CD4-positive, alpha-beta memory T cell (primary cell): ENCODE data around the gene RABL6. TPM values are rescaled to one million over a fixed set of nuclear protein-coding genes. Genes with fewer than 3 reads are reported as not detected.

Experiments used
- CTCF ChIA-PET: fragments of 350-600 bp; sonication (Branson Sonifier 250); formaldehyde crosslinking; loops from one replicate; lab custom pipeline; 2021; ENCODE audit warnings: inconsistent platforms; ENCODE audit not compliant: partially characterized antibody; lab: Charles Lee
- POLR2A ChIA-PET: fragments of 350-600 bp; sonication (Branson Sonifier 250); formaldehyde crosslinking; loops from one replicate; lab custom pipeline; 2021; ENCODE audit not compliant: partially characterized antibody; lab: Charles Lee
- DNase-seq, 5 donors: peaks; one replicate each; pipeline versions ENCODE4 v3.0.0 to v3.0.0-alpha.2; 2020 to 2022; ENCODE audit warnings: mixed read lengths in 1 of 5
- H3K27ac ChIP-seq: one replicate; pipeline ENCODE4 v1.7.0; 2013; ENCODE audit warnings: low read depth, low read length
- H3K27me3 ChIP-seq: 2 replicates; pipeline ENCODE4 v1.7.0; 2013; ENCODE audit warnings: mild to moderate bottlenecking, low read length, moderate library complexity; ENCODE audit not compliant: insufficient read depth
- H3K36me3 ChIP-seq: 2 replicates; pipeline ENCODE4 v1.7.0; 2013; ENCODE audit warnings: mild to moderate bottlenecking, low read length, moderate library complexity; ENCODE audit not compliant: insufficient read depth
- H3K4me1 ChIP-seq: 2 replicates; pipeline ENCODE4 v1.7.0; 2013; ENCODE audit warnings: mild to moderate bottlenecking, low read length, moderate library complexity; ENCODE audit not compliant: insufficient read depth
- H3K4me3 ChIP-seq, 2 donors: one replicate each; pipeline ENCODE4 v1.7.0; 2013; ENCODE audit warnings: low read length in 2 of 2, mild to moderate bottlenecking in 1 of 2
- H3K9me3 ChIP-seq, 2 donors: one replicate each; pipeline ENCODE4 v1.7.0; 2013; ENCODE audit warnings: low read length in 2 of 2, control low read depth in 1 of 2; ENCODE audit not compliant: control insufficient read depth in 1 of 2
- H3K27ac Mint-ChIP-seq, 7 donors: one replicate each; pipeline ENCODE4 v1.8.0; 2020 to 2021; ENCODE audit warnings: mixed read lengths in 7 of 7, mild to moderate bottlenecking in 6 of 7, inconsistent platforms in 3 of 7, moderate library complexity in 3 of 7
- H3K27me3 Mint-ChIP-seq, 2 donors: one replicate each; pipeline ENCODE4 v1.8.0; 2020 to 2021; ENCODE audit warnings: mixed read lengths in 2 of 2
- H3K36me3 Mint-ChIP-seq, 2 donors: one replicate each; pipeline ENCODE4 v1.8.0; 2020 to 2021; ENCODE audit warnings: mixed read lengths in 2 of 2, inconsistent platforms in 1 of 2, mild to moderate bottlenecking in 1 of 2
- H3K4me1 Mint-ChIP-seq, 4 donors: one replicate each; pipeline ENCODE4 v1.8.0; 2020 to 2021; ENCODE audit warnings: mixed read lengths in 4 of 4, mild to moderate bottlenecking in 1 of 4
- H3K4me3 Mint-ChIP-seq, 8 donors: one replicate each; pipeline ENCODE4 v1.8.0; 2020 to 2021; ENCODE audit warnings: mixed read lengths in 8 of 8, mild to moderate bottlenecking in 7 of 8, moderate library complexity in 6 of 8, inconsistent platforms in 3 of 8
- H3K9me3 Mint-ChIP-seq, 8 donors: one replicate each; pipeline ENCODE4 v1.8.0; 2020 to 2021; ENCODE audit warnings: mixed read lengths in 8 of 8, mild to moderate bottlenecking in 5 of 8, inconsistent platforms in 3 of 8, moderate library complexity in 1 of 8
- intact Hi-C: fragments of 100-400 bp; cut with micrococcal nuclease; formaldehyde crosslinking; loops from one replicate; pipeline ENCODE4 v1.15.1; 2023
- polyA plus RNA-seq, 2 donors: library from polyadenylated mRNA; unstranded; fragments of 300-500 nt; fragmentation: Illumina TruSeq; gene quantifications; one replicate each; pipeline ENCODE4 v1.2.3, GENCODE V29; 2021
- total RNA-seq, 2 experiments: library from RNA; stranded (reverse); gene quantifications; one replicate each; pipeline ENCODE4 v1.2.3, GENCODE V29; 2021

Gene RABL6
- total and polyA plus RNA-seq, 4 experiments from 2014 or later, result 5.1 to 70.9 (median 41.6) TPM

- peak overlapping the region; percentile 87 to 93 (median 90) for H3K4me3 Mint-ChIP-seq
- no peaks in the 10 kb centered on the region for H3K9me3 Mint-ChIP-seq
- intact Hi-C loops, result loop anchor here (2.0 to 5.0 kb wide), 2 partner anchors 16 to 36 kb away; partner anchors contain the start of genes AJM1 and TMEM141
- DNase-seq, result peak in 1 of 5 donors; percentile 40
- peaks cover 40% of the 10 kb centered on the region for H3K4me1 ChIP-seq
- no peaks in the 10 kb centered on the region for H3K27me3 Mint-ChIP-seq
- ChIA-PET CTCF (interaction anchor here (1.9 to 2.8 kb wide), 4 partner anchors 14 to 229 kb away, joined by 8 to 16 read pairs (median 11); partner anchors contain the start of gene AJM1), POLR2A (interaction anchor here (0.6 to 5.1 kb wide), 23 partner anchors 7 to 711 kb away, joined by 3 to 38 read pairs (median 6); partner anchors contain the start of genes ABCA2, CLIC3, FBXW5 and MAN1B1)
- peaks cover 3 to 16% of the 10 kb centered on the region in 2 donors for H3K36me3 Mint-ChIP-seq
- H3K36me3 ChIP-seq, result no peaks in the 10 kb centered on the region
- H3K9me3 ChIP-seq, result no peaks in the 10 kb centered on the region
- H3K4me1 Mint-ChIP-seq, result peaks cover 11 to 50% (median 31%) of the 10 kb centered on the region in 4 donors
- H3K27ac ChIP-seq, result peak overlapping the region; percentile 83
- peak overlapping the region; percentile 39 to 74 for H3K4me3 ChIP-seq
- peak overlapping the region; percentile 87 to 96 (median 94) for H3K27ac Mint-ChIP-seq
- no peaks in the 10 kb centered on the region for H3K27me3 ChIP-seq
Measured at GRCh38 chr9:136806631-136807201, 1.0 kb upstream of the RABL6 start.

GRCh38 chr9:136808075-136808805 lies 492 bp downstream of the RABL6 start:
- H3K27me3 Mint-ChIP-seq, result no peaks in the 10 kb centered on the region
- peak overlapping the region; percentile 35 to 87 (median 78) for H3K27ac Mint-ChIP-seq
- Histone ChIP-seq H3K36me3 (no peaks in the 10 kb centered on the region), H3K9me3 (no peaks in the 10 kb centered on the region), H3K4me1 (peaks cover 45% of the 10 kb centered on the region), H3K27ac (peak overlapping the region; percentile 83), H3K4me3 (peak overlapping the region; percentile 61 to 65), H3K27me3 (no peaks in the 10 kb centered on the region)
- H3K36me3 Mint-ChIP-seq, result peaks cover 3 to 22% of the 10 kb centered on the region in 2 donors
- intact Hi-C loops, result loop anchor here (5.0 kb wide), 1 partner anchor 34 kb away; the partner anchor contains the start of gene AJM1
- POLR2A ChIA-PET, result interaction anchor here (0.7 to 5.1 kb wide), 24 partner anchors 9 to 448 kb away, joined by 3 to 38 read pairs (median 5); partner anchors contain the start of genes ABCA2, CCDC183, FBXW5 and FUT7
- peak overlapping the region; percentile 80 to 88 (median 86) for H3K4me3 Mint-ChIP-seq
- CTCF ChIA-PET, result interaction anchor here (2.0 to 2.8 kb wide), 2 partner anchors 16 to 34 kb away, joined by 5 to 11 read pairs; partner anchors contain the start of gene AJM1
- H3K4me1 Mint-ChIP-seq, result peaks cover 15 to 53% (median 37%) of the 10 kb centered on the region in 4 donors
- peak in 2 of 5 donors; percentile 49 to 59 for DNase-seq
- no peaks in the 10 kb centered on the region for H3K9me3 Mint-ChIP-seq

DNA sequence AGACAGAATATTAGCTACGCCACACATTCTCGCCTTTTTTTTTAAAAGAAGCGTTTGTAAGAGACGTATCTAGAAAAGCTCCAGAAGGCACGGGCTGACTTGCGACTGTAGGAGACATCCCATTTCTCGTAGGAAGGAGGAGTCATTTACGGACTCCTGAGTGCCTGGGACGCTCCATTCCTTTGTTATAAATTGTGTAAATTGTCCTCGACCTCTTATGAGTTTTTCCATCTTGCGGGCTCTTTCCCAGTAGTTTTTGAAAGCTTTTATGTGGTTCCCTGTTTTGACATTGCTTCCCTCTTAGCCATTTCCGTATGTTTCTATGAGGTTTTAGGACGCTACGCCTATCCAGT lies 1.0 kb downstream of the RABL6 start:
- Histone ChIP-seq H3K36me3 (no peaks in the 10 kb centered on the region), H3K27me3 (no peaks in the 10 kb centered on the region), H3K4me1 (peaks cover 45% of the 10 kb centered on the region), H3K4me3 (peak overlapping the region; percentile 61 to 65), H3K9me3 (no peaks in the 10 kb centered on the region), H3K27ac (peak overlapping the region; percentile 83)
- peaks cover 15 to 58% (median 41%) of the 10 kb centered on the region in 4 donors for H3K4me1 Mint-ChIP-seq
- peak overlapping the region; percentile 79 to 87 (median 84) for H3K4me3 Mint-ChIP-seq
- H3K27ac Mint-ChIP-seq, result peak overlapping the region; percentile 35 to 87 (median 75)
- peak in 1 of 5 donors; percentile 25 for DNase-seq
- POLR2A ChIA-PET, result interaction anchor here (0.8 to 5.1 kb wide), 9 partner anchors 9 to 432 kb away, joined by 3 to 28 read pairs (median 12); partner anchors contain the start of genes ABCA2, FBXW5 and TUBB4B
- H3K36me3 Mint-ChIP-seq, result peaks cover 4 to 24% of the 10 kb centered on the region in 2 donors
- CTCF ChIA-PET, result interaction anchor here (1.8 to 2.8 kb wide), 3 partner anchors 16 to 220 kb away, joined by 5 to 11 read pairs (median 6); partner anchors contain the start of gene AJM1
- no peaks in the 10 kb centered on the region for H3K9me3 Mint-ChIP-seq
- H3K27me3 Mint-ChIP-seq, result no peaks in the 10 kb centered on the region
- intact Hi-C loops, result loop anchor here (5.0 kb wide), 1 partner anchor 34 kb away; the partner anchor contains the start of gene AJM1

- POLR2A ChIA-PET, result interaction anchor here (0.6 to 1.3 kb wide), 2 partner anchors 21 to 23 kb away, joined by 3 read pairs; no protein-coding TSS in a partner anchor
- H3K4me1 Mint-ChIP-seq, result peaks cover 17 to 45% (median 26%) of the 10 kb centered on the region in 4 donors
- Histone ChIP-seq H3K27me3 (no peaks in the 10 kb centered on the region), H3K4me1 (peaks cover 17% of the 10 kb centered on the region), H3K9me3 (no peaks in the 10 kb centered on the region), H3K4me3 (no peak overlapping the region), H3K27ac (no peak overlapping the region), H3K36me3 (no peaks in the 10 kb centered on the region)
- H3K4me3 Mint-ChIP-seq, result peak overlapping the region in 1 of 8 donors; percentile 69
- no peak for DNase-seq
- no peaks in the 10 kb centered on the region for H3K9me3 Mint-ChIP-seq
- H3K27ac Mint-ChIP-seq, result peak overlapping the region in 1 of 7 donors; percentile 33
- intact Hi-C loops, result no loop called here
- CTCF ChIA-PET, result interaction anchor here (1.1 to 2.1 kb wide), 2 partner anchors 23 to 28 kb away, joined by 4 to 5 read pairs; partner anchors contain the start of gene AJM1
- no peaks in the 10 kb centered on the region for H3K27me3 Mint-ChIP-seq
- peaks cover 15 to 20% of the 10 kb centered on the region in 2 donors for H3K36me3 Mint-ChIP-seq
Measured at GRCh38 chr9:136814725-136815421, 7.1 kb downstream of the RABL6 start.

DNA sequence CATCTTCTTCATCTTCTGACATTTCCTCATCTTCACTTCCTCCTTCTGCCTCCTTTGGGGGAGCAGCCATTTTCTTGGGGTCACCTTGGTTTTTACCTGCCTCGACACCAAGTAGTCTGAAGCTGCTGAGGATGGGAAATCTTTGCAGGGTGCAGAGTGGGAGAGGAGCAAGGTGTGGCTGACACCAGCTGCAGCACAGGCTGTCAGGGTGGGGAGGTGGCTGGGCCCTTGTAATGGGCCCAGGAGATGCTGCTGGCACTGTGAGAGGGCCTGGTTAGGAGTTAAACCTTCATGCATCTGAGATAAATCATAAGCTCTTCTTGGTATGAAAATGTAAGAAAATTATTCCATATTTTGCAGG lies 7.7 kb downstream of the RABL6 start:
- H3K4me3 Mint-ChIP-seq, result no peak overlapping the region
- peaks cover 15 to 18% of the 10 kb centered on the region in 2 donors for H3K36me3 Mint-ChIP-seq
- H3K27me3 ChIP-seq, result no peaks in the 10 kb centered on the region
- no peak for DNase-seq
- POLR2A ChIA-PET, result interaction anchor here (0.6 to 1.4 kb wide), 2 partner anchors 9 to 25 kb away, joined by 3 to 6 read pairs; no protein-coding TSS in a partner anchor
- H3K4me3 ChIP-seq, result no peak overlapping the region
- H3K36me3 ChIP-seq, result no peaks in the 10 kb centered on the region
- H3K27ac ChIP-seq, result no peak overlapping the region
- no peaks in the 10 kb centered on the region for H3K9me3 Mint-ChIP-seq
- no peaks in the 10 kb centered on the region for H3K27me3 Mint-ChIP-seq
- H3K4me1 ChIP-seq, result peaks cover 12% of the 10 kb centered on the region
- H3K27ac Mint-ChIP-seq, result peak overlapping the region in 1 of 7 donors; percentile 12
- intact Hi-C loops, result no loop called here
- CTCF ChIA-PET, result interaction anchor here (1.1 to 2.1 kb wide), 2 partner anchors 23 to 27 kb away, joined by 4 to 5 read pairs; partner anchors contain the start of gene AJM1
- no peaks in the 10 kb centered on the region for H3K9me3 ChIP-seq
- H3K4me1 Mint-ChIP-seq, result peaks cover 16 to 41% (median 23%) of the 10 kb centered on the region in 4 donors

DNA sequence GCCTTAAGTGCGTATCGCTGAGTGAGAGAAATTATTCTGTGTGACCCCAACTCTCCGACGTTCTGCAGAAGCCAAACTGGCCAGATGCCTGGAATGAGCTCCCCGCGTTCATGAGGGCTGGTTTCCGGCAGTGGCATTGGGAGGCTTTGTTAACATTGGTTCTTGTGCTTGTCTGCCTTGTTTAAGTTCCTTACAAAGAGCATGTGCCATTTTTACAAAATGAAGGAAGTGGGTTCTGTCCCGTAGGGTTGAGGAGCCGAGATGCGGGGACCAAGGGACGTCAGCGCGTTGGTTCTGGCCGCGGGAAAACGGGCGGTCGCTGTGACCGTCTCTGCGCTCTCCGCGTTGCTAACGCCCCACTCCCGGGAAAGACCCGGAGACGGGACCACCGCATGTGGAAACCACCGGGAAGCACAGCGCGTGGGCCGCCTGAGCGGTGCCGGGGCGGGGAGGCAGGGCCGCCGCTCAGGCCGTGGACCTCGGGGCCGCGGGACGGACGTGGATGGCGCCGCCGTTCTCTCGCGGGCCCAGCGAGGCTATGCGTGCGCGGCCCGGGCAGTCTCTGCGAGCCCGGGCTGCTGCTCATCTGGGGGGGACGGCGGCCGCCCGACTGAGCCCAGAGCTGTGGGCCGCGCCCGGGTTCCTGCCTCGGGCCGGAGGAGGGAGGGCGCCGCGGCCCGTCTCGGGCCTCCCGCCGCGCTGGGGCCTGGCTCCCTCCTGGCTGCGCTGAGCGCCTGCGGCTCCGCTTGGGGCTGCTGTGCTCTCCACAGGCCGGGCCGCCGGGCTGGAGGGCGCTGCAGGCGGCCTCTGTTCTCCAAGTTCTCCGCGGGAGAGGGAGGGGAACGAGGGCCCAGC lies 13.4 kb downstream of the RABL6 start:
- no peak overlapping the region for H3K27ac Mint-ChIP-seq
- no peaks in the 10 kb centered on the region for H3K9me3 Mint-ChIP-seq
- no peaks in the 10 kb centered on the region for H3K27me3 Mint-ChIP-seq
- intact Hi-C loops, result no loop called here
- no peaks in the 10 kb centered on the region for H3K36me3 ChIP-seq
- ChIA-PET CTCF (interaction anchor here (1.1 to 1.5 kb wide), 2 partner anchors 21 to 208 kb away, joined by 4 to 5 read pairs; partner anchors contain the start of gene AJM1), POLR2A (no interaction called here)
- H3K4me3 ChIP-seq, result no peak overlapping the region
- no peak overlapping the region for H3K4me3 Mint-ChIP-seq
- H3K4me1 ChIP-seq, result no peaks in the 10 kb centered on the region
- no peaks in the 10 kb centered on the region for H3K27me3 ChIP-seq
- peaks cover 3 to 15% of the 10 kb centered on the region in 2 donors for H3K36me3 Mint-ChIP-seq
- peaks cover 3 to 12% (median 6%) of the 10 kb centered on the region in 4 donors for H3K4me1 Mint-ChIP-seq
- DNase-seq, result no peak
- no peak overlapping the region for H3K27ac ChIP-seq
- H3K9me3 ChIP-seq, result no peaks in the 10 kb centered on the region
